Loucy (cell line): ENCODE data around the gene PCDHGA1.
"Not testable (repeated sequence)": the region's sequence is repeated elsewhere in the genome, so short reads cannot be mapped to it uniquely, and the experiment has no call there.

ENCODE experiments used
- EZH2phosphoT487 ChIP-seq: fragments of 200-600 bp; IDR thresholded peaks from 2 replicates; pipeline ENCODE4 v1.6.1; 2018; ENCODE audit warnings: antibody characterized with exemption, mild to moderate bottlenecking, moderate library complexity, borderline replicate concordance
- TF ChIP-seq, protein P1 (sequence below): fragments of 200-600 bp; sonication (generic); conservative IDR thresholded peaks from 2 replicates; pipeline ENCODE4 v1.5.1; 2014; ENCODE audit warnings: mild to moderate bottlenecking, antibody characterized with exemption, low read length

- not testable (repeated sequence) for TF ChIP-seq EZH2phosphoT487
- TF ChIP-seq, protein P1, sequence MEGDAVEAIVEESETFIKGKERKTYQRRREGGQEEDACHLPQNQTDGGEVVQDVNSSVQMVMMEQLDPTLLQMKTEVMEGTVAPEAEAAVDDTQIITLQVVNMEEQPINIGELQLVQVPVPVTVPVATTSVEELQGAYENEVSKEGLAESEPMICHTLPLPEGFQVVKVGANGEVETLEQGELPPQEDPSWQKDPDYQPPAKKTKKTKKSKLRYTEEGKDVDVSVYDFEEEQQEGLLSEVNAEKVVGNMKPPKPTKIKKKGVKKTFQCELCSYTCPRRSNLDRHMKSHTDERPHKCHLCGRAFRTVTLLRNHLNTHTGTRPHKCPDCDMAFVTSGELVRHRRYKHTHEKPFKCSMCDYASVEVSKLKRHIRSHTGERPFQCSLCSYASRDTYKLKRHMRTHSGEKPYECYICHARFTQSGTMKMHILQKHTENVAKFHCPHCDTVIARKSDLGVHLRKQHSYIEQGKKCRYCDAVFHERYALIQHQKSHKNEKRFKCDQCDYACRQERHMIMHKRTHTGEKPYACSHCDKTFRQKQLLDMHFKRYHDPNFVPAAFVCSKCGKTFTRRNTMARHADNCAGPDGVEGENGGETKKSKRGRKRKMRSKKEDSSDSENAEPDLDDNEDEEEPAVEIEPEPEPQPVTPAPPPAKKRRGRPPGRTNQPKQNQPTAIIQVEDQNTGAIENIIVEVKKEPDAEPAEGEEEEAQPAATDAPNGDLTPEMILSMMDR: peak; percentile 60
Measured at GRCh38 chr5:141417494-141418172, 87.3 kb downstream of the PCDHGA1 start, which contains the start of gene PCDHGB7.
